Right atrium auricular region (tissue), 2 donors: Measurements from ENCODE around the gene PITX2. TPM values are rescaled to one million over a fixed set of nuclear protein-coding genes. Genes with fewer than 3 reads are reported as not detected.

ENCODE experiments used
- DNase-seq: peaks from one replicate; pipeline ENCODE4 v3.0.0-alpha.2; 2019; ENCODE audit warnings: low spot score
- H3K27ac ChIP-seq, 2 donors: fragments of 200-600 bp; sonication (generic); 1 replicate in 1 of 2; 2 replicates in 1 of 2; pipeline ENCODE4 v1.5.1; 2016 to 2019
- H3K27me3 ChIP-seq, 2 donors: fragments of 200-600 bp; sonication (generic); one replicate each; pipeline versions ENCODE4 v1.5.1 to v1.6.0; 2017 to 2019
- H3K36me3 ChIP-seq: fragments of 200-600 bp; sonication (generic); one replicate; pipeline ENCODE4 v1.5.1; 2016
- H3K4me1 ChIP-seq, 2 donors: fragments of 200-600 bp; sonication (generic); one replicate each; pipeline versions ENCODE4 v1.5.1 to v1.6.0; 2017 to 2019
- H3K4me3 ChIP-seq, 2 donors: fragments of 200-600 bp; sonication (generic); 1 replicate in 1 of 2; 2 replicates in 1 of 2; pipeline ENCODE4 v1.5.1; 2017 to 2019; ENCODE audit warnings: mild to moderate bottlenecking in 1 of 2, moderate library complexity in 1 of 2
- H3K9me3 ChIP-seq, 2 donors: fragments of 200-600 bp; sonication (generic); one replicate each; pipeline ENCODE4 v1.5.1; 2019
- total RNA-seq, 2 donors: library from RNA; depleted of rRNA; stranded (reverse); fragments of >200 nt; gene quantifications; one replicate each; pipeline ENCODE4 v1.1.0, GENCODE V29; 2016
- TF ChIP-seq, protein P1 (sequence below), 2 donors: fragments of 200-600 bp; sonication (generic); IDR thresholded peaks; one replicate each; pipeline ENCODE4 v1.5.1; 2019; ENCODE audit warnings: antibody characterized with exemption in 2 of 2

PITX2 gene
- total RNA-seq, 2 donors from 2014 or later, result 0.24 to 25.4 TPM

DNA sequence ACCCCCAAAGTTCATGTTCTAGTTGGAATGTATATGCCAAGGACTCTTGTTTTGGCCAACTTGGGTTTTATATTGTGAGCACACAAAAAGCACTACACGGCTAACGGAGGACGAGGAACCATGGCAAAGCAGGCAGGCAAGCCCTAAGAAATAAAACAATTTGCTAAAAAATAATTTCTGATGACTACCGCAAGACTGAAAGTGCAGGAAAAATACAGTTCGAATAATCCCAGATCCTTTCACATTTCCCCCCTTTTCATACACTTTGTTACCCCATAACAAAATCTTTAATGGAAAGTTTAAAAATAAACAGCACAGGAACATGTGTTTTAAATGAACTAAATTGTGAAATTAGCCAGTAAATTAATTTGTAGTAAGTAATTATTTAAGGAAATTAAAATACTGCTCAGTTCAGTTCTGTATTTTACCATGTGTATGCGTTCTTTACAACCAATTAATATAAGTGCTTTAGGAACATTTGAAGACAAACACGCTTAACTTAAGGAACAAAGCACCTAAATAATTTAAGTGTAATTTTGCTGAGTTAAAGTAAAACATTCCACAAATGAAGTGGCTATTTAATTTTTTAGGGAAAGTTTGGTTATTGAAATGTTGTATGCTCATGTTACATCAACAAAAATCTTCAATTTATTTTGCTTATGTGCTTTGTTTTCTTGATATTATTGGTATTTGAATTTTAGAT, 12.4 kb upstream of the PITX2 start:
- peaks cover 0 to 40% of the 10 kb centered on the region in 2 donors for H3K4me1 ChIP-seq

DNA sequence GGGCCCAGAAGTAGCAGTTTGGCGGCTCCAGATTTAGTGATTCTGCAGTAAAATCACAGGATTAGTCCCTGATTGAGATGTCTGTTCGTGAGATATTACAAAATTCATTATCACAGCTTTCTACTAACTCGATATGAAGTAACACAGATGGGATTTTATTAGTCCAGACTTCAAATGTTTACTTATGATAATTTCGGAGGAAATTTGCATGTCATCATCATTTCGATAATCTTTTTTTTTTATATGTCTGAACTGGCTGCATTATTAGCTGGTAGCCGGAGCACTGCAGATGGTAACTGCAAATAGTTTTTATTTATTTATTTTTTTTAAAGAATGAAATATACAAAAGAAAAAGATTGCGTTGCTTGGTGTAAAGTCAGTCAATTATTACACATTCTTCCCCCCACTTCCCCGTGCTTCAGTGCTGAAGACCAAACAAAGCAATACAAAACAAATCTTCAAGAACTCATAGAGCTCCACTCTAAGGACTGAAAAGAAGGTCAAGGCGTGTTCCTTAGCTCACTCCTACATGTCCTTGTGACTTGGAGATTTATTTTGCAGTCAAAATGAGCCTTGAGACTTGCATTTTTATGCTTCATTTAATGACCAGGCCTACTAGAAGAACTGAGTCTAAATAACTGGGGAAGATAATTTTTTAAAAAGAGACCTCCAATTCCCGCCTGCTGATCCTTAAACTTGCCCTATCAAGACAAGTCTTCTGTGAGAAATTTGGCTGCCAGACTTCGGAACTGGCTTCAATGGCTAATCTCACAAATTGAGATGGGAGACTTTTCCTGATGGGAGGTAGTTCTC, 11.7 kb upstream of the PITX2 start:
- H3K4me1 ChIP-seq, result peaks cover 0 to 40% of the 10 kb centered on the region in 2 donors
- TF ChIP-seq, protein P1, sequence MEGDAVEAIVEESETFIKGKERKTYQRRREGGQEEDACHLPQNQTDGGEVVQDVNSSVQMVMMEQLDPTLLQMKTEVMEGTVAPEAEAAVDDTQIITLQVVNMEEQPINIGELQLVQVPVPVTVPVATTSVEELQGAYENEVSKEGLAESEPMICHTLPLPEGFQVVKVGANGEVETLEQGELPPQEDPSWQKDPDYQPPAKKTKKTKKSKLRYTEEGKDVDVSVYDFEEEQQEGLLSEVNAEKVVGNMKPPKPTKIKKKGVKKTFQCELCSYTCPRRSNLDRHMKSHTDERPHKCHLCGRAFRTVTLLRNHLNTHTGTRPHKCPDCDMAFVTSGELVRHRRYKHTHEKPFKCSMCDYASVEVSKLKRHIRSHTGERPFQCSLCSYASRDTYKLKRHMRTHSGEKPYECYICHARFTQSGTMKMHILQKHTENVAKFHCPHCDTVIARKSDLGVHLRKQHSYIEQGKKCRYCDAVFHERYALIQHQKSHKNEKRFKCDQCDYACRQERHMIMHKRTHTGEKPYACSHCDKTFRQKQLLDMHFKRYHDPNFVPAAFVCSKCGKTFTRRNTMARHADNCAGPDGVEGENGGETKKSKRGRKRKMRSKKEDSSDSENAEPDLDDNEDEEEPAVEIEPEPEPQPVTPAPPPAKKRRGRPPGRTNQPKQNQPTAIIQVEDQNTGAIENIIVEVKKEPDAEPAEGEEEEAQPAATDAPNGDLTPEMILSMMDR (IDR thresholded peaks at IDR 0.05), result no peak
- DNase-seq, result no peak
- no peaks in the 10 kb centered on the region for H3K36me3 ChIP-seq
- no peak overlapping the region for H3K27ac ChIP-seq
- no peaks in the 10 kb centered on the region for H3K9me3 ChIP-seq
- peaks cover 54 to 83% of the 10 kb centered on the region in 2 donors for H3K27me3 ChIP-seq
- no peak overlapping the region for H3K4me3 ChIP-seq

More for the DNA sequence above, 12.4 kb upstream of the PITX2 start:
- H3K27ac ChIP-seq, result no peak overlapping the region
- TF ChIP-seq, protein P1 (IDR thresholded peaks at IDR 0.05), result no peak
- DNase-seq, result no peak
- H3K4me3 ChIP-seq, result no peak overlapping the region
- no peaks in the 10 kb centered on the region for H3K36me3 ChIP-seq
- peaks cover 0 to 3% of the 10 kb centered on the region in 2 donors for H3K9me3 ChIP-seq
- peaks cover 58 to 83% of the 10 kb centered on the region in 2 donors for H3K27me3 ChIP-seq

DNA sequence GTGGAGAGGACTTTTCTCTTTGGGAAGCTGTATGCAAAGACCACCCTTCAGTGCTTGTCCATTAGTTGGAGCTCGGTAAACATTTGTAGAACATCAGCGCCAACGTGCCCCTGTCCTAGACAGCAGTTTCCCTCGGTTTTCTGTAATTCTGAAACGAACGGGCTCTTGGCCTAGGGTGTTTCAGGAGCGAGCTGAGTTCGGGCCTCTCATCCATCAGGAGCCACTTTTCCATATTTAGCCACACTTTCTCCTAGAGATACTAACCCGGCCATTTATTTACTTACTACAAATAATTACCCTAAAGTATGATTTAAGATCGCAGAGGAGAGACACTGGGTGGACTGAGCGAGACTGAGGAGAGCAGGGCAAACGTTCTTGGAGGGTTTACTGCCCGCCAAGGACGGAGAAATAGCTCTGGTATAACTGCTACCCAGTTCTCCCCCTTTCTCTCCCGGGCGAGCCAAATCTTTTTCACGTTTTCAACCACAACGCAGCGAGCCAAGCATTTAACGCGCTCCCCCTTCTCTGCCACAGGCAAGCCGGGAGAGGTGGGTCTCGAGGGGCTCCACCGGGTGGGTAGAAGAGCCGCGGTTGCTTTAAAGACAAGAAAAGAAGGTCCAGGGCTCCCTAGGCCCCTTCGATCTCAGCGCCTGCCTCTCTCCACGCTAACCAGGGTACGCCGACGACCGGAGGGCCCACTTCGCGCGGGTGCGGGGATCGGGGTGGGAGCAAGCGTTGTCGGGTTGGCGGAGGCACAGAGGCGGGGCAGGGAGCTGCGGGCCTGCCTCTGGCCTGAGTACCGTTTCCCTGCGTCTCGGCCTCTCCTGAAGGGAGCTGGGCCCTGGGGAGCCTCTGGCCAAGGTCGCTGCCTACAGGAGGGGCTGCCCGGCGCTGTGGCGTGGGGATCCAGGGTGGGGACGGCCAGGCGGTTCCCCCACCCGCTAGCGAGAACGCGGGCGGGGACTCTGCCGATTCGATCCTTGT, 10.8 kb upstream of the PITX2 start:
- TF ChIP-seq, protein P1 (IDR thresholded peaks at IDR 0.05), result no peak
- Histone ChIP-seq H3K27ac (no peak overlapping the region), H3K9me3 (no peaks in the 10 kb centered on the region), H3K4me1 (peaks cover 0 to 40% of the 10 kb centered on the region in 2 donors), H3K27me3 (peaks cover 58 to 83% of the 10 kb centered on the region in 2 donors), H3K4me3 (no peak overlapping the region), H3K36me3 (no peaks in the 10 kb centered on the region)
- no peak for DNase-seq

DNA sequence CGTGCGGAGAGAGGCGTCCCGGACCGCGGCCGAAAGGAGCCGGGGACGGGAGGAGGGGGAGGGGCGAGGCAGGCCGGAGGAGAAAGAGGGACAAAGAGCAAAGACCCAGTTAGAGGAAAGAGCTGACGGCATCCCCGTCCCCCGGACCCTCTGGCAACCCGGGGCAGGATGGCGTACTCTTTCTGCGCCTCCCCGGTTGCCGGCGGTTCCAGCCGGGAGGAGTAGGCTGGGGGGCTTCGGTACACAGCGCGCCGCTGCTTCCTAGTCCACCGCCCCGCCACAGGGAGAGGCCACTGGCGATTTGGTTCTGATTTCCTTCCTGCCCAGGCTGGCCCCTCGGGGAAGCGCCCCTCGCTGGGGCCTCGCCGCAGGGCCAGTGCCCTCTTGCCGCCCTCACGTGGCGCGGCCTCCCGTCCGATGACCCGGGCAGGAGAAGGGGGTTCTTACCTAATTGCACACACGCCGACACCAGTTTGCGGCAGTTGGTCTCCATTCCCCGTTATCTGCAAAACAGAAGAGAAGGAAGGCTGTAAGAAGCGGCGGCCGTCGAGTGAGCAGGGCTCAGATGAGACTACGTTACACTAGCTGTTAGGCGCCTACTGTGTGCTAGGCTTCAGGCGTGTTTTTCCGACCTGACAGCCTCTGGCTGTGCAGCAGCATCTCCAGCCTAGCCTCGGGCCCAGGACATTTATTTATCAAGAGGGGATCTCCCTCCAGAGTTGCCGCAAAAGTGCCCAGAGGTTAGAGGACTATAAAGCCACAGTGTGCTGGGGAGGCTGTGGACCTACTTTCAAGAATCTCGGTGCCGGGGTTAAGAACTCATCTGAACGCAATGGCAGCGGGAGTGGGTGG, 9.9 kb upstream of the PITX2 start:
- H3K36me3 ChIP-seq, result no peaks in the 10 kb centered on the region
- H3K4me3 ChIP-seq, result peak overlapping the region in 1 of 2 donors; percentile 40
- DNase-seq, result no peak
- peaks cover 0 to 39% of the 10 kb centered on the region in 2 donors for H3K4me1 ChIP-seq
- TF ChIP-seq, protein P1 (IDR thresholded peaks at IDR 0.05), result no peak
- H3K9me3 ChIP-seq, result no peaks in the 10 kb centered on the region
- H3K27ac ChIP-seq, result no peak overlapping the region
- peaks cover 58 to 79% of the 10 kb centered on the region in 2 donors for H3K27me3 ChIP-seq
